GM15510 (cell line): ENCODE measurements around the gene KCTD17.

Source experiments
- POLR2A ChIP-seq: IDR thresholded peaks from 3 replicates; pipeline ENCODE4 v1.6.1; 2011; ENCODE audit warnings: borderline replicate concordance; ENCODE audit not compliant: insufficient read length; ENCODE audit errors: extremely low read depth

The KCTD17 gene

DNA sequence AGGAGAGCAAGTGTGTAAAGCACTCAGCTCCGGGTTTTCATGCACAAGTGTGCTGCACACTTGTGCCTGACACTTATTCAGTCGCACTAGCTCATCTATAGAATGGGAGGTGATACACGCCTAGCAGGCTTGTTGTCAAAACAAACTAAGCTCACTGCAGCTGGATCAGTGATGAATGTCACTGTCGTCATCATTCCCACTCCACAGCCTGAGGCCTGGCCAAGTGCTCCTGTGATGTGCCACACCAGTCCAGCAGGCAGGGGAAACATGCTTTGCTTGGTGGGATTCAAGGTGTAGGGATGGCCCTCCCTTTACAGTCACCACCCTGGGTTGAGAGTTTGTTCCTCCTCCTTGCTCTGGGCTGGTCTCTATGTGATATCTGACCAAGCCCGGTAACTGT is 25.2 kb upstream of the KCTD17 start:
- no peak for TF ChIP-seq POLR2A

DNA sequence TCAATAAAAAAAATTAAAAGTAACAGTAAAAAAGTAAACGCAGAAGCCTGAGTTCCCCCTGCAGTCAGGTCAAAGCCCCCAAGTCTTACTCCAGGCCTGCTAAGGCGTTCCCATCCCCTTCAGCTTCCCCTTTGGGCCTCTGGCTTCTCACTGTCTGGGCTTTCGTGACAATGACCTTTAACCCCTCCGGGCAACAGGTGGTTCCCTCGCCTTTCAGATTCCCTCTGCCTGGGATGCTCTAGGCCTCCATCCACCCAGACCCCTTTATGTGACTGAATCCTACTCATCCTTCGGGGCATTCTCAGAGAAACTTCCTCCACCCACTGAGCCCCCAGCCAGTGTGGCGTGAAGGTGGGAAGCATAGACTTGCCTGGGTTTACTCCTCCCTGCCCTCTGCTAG is 24.0 kb upstream of the KCTD17 start:
- TF ChIP-seq POLR2A = no peak

GRCh38 chr22:37028692-37029674 is 22.6 kb upstream of the KCTD17 start:
- no peak for TF ChIP-seq POLR2A

- TF ChIP-seq POLR2A = no peak
Measured at GRCh38 chr22:37030560-37031281, 20.8 kb upstream of the KCTD17 start.

DNA sequence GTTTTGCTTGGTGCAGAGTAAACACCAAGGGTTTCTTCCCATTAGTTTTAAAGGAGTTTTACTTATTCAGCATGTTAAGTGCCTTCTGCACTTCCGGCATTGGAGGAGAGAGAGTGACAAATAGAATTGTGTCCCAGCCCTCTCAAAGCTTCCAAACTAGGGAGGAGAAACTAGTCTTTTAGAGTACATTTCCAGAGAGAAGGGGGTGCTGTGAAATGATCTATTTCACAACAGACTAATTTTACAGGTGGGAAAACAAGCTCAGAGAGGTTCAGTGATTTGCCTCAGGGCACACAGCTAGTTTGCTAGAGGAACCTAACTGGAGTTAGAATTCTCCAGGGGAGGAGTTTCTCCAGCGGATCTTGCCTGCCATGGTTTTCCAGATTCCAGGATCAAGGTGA is 19.4 kb upstream of the KCTD17 start:
- no peak for TF ChIP-seq POLR2A

DNA sequence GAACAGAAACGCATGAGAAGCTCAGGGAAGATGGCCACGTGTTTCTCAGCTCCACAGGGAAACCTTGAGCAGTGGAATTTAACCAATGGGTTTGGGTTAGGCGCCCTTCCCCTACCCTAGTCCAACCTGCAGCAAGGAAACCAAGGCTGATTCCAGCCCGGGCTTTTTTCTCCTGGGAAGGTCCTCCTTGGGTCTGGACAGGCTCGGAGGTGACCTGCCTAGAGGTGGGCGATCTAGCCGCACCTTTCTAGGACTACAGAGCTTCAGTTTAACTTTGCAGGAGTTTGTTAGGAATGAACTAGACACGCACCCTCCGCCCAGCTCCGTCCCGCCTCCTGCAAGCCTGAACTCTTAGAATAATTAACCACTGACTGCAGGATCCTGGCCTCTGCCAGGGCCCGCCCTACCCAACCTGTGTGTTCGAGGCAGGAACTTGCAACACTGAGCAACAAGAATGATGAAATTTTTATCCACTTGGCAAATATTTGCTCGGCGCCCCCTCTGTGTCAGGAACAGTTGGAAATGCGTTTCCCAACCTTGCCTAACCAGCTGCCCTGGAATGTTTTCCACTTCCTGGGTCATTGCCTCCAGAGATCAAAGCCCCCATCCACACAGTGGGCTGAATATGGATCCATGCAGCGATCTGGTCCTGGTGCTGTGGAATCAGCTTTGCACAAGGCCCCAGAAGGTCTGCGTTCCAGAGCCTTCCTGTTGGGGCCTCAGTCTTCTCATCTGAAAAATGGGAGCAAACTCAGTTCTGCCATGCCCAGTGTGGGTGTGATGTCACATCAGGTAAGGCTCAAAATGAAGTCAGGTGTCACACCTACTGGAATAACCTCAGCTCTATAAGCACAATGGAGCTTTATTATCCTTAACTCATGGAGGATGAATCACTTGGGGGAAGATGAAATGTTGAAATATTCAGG is 18.7 kb upstream of the KCTD17 start:
- TF ChIP-seq POLR2A = no peak

GRCh38 chr22:37033605-37034430 is 17.7 kb upstream of the KCTD17 start:
- TF ChIP-seq POLR2A = no peak

GRCh38 chr22:37036655-37037377 is 14.7 kb upstream of the KCTD17 start:
- TF ChIP-seq POLR2A = no peak

- TF ChIP-seq POLR2A = no peak
Measured at GRCh38 chr22:37037669-37038068, 13.9 kb upstream of the KCTD17 start.

DNA sequence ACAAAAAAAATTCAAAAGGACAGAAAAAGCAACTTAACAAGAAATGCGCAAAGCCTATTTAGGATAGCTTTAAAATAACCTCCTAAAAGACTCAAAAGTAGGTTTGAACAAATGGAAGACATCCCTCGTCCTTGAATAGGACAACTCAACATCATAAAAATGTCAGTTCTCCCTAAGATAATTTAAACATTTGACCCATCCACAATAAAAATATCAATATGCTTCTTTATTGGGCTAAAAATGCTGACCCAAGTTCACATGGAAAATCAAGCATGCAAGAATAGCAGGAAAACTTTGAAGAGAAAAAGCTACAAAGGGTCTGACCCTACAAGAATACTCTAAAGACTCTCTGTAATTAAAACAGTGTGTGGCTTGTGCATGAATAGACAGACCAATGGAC is 12.1 kb upstream of the KCTD17 start:
- TF ChIP-seq POLR2A = no peak

DNA sequence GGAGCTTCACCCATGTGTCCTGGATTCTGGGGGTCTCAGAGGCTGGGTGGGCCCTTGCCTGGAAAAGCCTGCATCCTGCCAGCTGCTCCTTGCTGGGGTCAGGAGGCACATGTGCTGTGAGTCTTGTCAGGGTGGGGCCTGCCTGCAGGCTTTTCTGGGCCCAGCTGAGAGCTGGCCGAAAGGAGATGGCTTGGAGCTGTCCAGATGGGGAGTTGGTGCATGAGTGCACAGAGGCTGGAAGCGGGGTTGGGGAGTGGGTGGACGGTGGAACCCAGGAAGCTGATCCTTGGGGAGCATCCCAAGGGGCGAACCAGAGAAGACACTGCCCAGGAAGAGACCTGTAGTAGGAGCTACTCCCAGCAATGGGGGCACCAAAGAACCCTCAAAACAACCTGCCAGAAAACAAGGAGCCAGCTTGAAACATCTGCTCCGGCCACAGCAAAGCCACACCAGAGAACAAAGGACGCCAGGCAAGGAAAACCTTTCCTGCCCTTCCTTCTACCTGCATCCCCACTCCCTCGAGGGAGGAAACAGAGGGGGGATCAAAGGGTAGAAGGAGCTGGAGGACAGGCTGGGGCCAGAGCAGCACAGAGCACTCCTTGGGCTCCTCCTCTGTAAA is 8.2 kb upstream of the KCTD17 start:
- TF ChIP-seq POLR2A = no peak

DNA sequence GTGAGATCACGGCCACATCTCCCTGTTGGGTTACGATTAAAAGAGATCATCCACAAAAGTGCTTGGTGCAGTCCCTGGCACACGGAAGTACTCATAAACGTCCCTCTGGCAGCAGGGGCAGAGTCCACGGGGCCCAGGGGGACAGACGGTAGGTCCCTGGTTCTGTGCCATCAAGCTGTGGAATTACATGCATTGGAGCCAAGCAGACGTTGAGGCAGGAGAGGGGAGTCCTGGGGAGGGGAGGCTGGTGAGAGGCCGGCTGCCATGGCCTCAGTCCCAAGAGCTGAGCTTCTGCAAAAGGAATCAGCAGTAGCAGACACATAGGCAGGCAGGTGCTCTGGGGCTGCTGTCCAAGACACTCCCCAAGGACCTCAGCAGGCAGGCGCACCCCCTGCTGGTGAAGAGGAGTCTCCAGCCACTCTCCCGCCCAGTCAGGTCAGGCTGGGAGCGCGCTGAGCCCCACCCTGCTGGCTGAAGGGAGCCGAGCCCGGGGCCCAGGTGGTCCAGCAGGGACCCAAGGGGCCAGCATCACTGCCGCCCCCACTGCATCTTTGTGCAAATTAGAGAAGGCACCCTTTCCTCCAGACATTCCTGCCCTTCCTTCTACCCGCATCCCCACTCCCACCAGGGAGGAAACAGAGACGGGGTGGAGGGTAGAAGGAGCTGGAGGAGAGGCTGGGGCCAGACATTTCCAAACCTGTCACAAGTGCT is 7.6 kb upstream of the KCTD17 start:
- TF ChIP-seq POLR2A = no peak
